HepG2 (cell line): ENCODE results near the gene RPL37A. TPM values are rescaled to one million over a fixed set of nuclear protein-coding genes. Genes with fewer than 3 reads are reported as not detected.

Source experiments
- CBX2 ChIP-seq, 2 experiments: fragments of 200-600 bp in 1 of 2; sonication (generic); formaldehyde crosslinking in 1 of 2; IDR thresholded peaks; 2 replicates each; pipeline versions ENCODE4 v1.7.0 to v1.8.1; 2018 to 2022; ENCODE audit warnings: low read depth in 2 of 2, low read length in 1 of 2, mild to moderate bottlenecking in 1 of 2, missing genetic modification reagents in 1 of 2
- CHD2 ChIP-seq: IDR thresholded peaks from 2 replicates; pipeline ENCODE4 v1.6.1; 2011; ENCODE audit warnings: low read depth, low read length, improper control_type of control experiment
- FOXA3 ChIP-seq: IDR thresholded peaks from 2 replicates; pipeline ENCODE4 v1.6.1; 2016; ENCODE audit warnings: missing genetic modification reagents, missing compliant biosample characterization
- GMEB1 ChIP-seq: sonication (generic); formaldehyde crosslinking; IDR thresholded peaks from 2 replicates; pipeline ENCODE4 v1.5.1; 2020; ENCODE audit warnings: missing genetic modification reagents, mild to moderate bottlenecking, borderline replicate concordance
- HMG20A ChIP-seq: IDR thresholded peaks from 2 replicates; pipeline ENCODE4 v1.6.1; 2016; ENCODE audit warnings: borderline replicate concordance
- HNF4A ChIP-seq: sonication (generic); formaldehyde crosslinking; IDR thresholded peaks from 2 replicates; pipeline ENCODE4 v1.4.0; 2020; ENCODE audit warnings: missing genetic modification reagents
- KLF12 ChIP-seq: sonication (generic); formaldehyde crosslinking; IDR thresholded peaks from 2 replicates; pipeline ENCODE4 v1.4.0; 2020; ENCODE audit warnings: missing genetic modification reagents, borderline replicate concordance
- LCORL ChIP-seq, 2 experiments: fragments of 450-650 bp in 1 of 2; sonication (generic) in 1 of 2; formaldehyde crosslinking in 1 of 2; IDR thresholded peaks; 2 replicates each; pipeline versions ENCODE4 v1.5.0 to v1.6.1; 2017 to 2020; ENCODE audit warnings: antibody characterized with exemption in 1 of 2, missing genetic modification reagents in 1 of 2
- MXD4 ChIP-seq: IDR thresholded peaks from 2 replicates; pipeline ENCODE4 v1.6.1; 2016; ENCODE audit warnings: mild to moderate bottlenecking, missing biosample characterization, missing genetic modification reagents
- MYPOP ChIP-seq: sonication (generic); formaldehyde crosslinking; IDR thresholded peaks from 2 replicates; pipeline ENCODE4 v1.8.1; 2023; ENCODE audit warnings: mild to moderate bottlenecking, moderate library complexity, missing genetic modification reagents
- NFRKB ChIP-seq: fragments of 450-650 bp; IDR thresholded peaks from 2 replicates; pipeline ENCODE4 v1.6.1; 2017
- TCF12 ChIP-seq, 2 experiments: fragments of 450-650 bp in 1 of 2; sonication (generic) in 1 of 2; formaldehyde crosslinking in 1 of 2; IDR thresholded peaks; 2 replicates each; pipeline versions ENCODE4 v1.6.1 to v1.8.0; 2017 to 2022; ENCODE audit warnings: antibody characterized with exemption in 1 of 2, mild to moderate bottlenecking in 1 of 2, missing genetic modification reagents in 1 of 2, moderate library complexity in 1 of 2
- WIZ ChIP-seq: sonication (generic); formaldehyde crosslinking; IDR thresholded peaks from 2 replicates; pipeline ENCODE4 v1.5.1; 2020; ENCODE audit warnings: mild to moderate bottlenecking, missing genetic modification reagents
- ZEB1 ChIP-seq: IDR thresholded peaks from 2 replicates; pipeline ENCODE4 v1.6.1; 2012; ENCODE audit warnings: mild to moderate bottlenecking, low read depth, inconsistent platforms; ENCODE audit not compliant: insufficient replicate concordance
- ZFP1 ChIP-seq: IDR thresholded peaks from 2 replicates; pipeline ENCODE4 v1.6.1; 2016
- ZFP37 ChIP-seq: sonication (generic); formaldehyde crosslinking; IDR thresholded peaks from 2 replicates; pipeline ENCODE4 v1.4.0; 2020; ENCODE audit warnings: missing genetic modification reagents, borderline replicate concordance
- ZIK1 ChIP-seq: sonication (generic); formaldehyde crosslinking; IDR thresholded peaks from 2 replicates; pipeline ENCODE4 v1.5.0; 2020; ENCODE audit warnings: mild to moderate bottlenecking, low read depth, missing genetic modification reagents, borderline replicate concordance
- ZKSCAN5 ChIP-seq: sonication (generic); formaldehyde crosslinking; IDR thresholded peaks from 2 replicates; pipeline ENCODE4 v1.5.1; 2020; ENCODE audit warnings: mild to moderate bottlenecking, missing genetic modification reagents
- ZNF230 ChIP-seq: sonication (generic); formaldehyde crosslinking; IDR thresholded peaks from 2 replicates; pipeline ENCODE4 v1.4.0; 2020; ENCODE audit warnings: mild to moderate bottlenecking, missing genetic modification reagents
- ZNF296 ChIP-seq: sonication (generic); formaldehyde crosslinking; conservative IDR thresholded peaks from 2 replicates; pipeline ENCODE4 v1.5.0; 2020; ENCODE audit warnings: mild to moderate bottlenecking, missing genetic modification reagents
- ZNF383 ChIP-seq: sonication (generic); formaldehyde crosslinking; IDR thresholded peaks from 2 replicates; pipeline ENCODE4 v1.4.0; 2020; ENCODE audit warnings: missing genetic modification reagents, mild to moderate bottlenecking, borderline replicate concordance
- ZNF431 ChIP-seq: sonication (generic); formaldehyde crosslinking; IDR thresholded peaks from 2 replicates; pipeline ENCODE4 v1.9.0; 2022; ENCODE audit warnings: missing genetic modification reagents, low read depth, mild to moderate bottlenecking, borderline replicate concordance
- ZNF496 ChIP-seq: sonication (generic); formaldehyde crosslinking; IDR thresholded peaks from 2 replicates; pipeline ENCODE4 v1.8.1; 2023; ENCODE audit warnings: mild to moderate bottlenecking, moderate library complexity, missing genetic modification reagents; ENCODE audit not compliant: insufficient replicate concordance
- ZNF503 ChIP-seq: sonication (generic); formaldehyde crosslinking; IDR thresholded peaks from 2 replicates; pipeline ENCODE4 v1.4.0; 2020; ENCODE audit warnings: missing genetic modification reagents
- ZNF577 ChIP-seq: sonication (generic); formaldehyde crosslinking; IDR thresholded peaks from 2 replicates; pipeline ENCODE4 v1.4.0; 2020; ENCODE audit warnings: mild to moderate bottlenecking, low read depth, missing genetic modification reagents, borderline replicate concordance
- ZNF766 ChIP-seq: sonication (generic); formaldehyde crosslinking; IDR thresholded peaks from 2 replicates; pipeline ENCODE4 v1.5.0; 2020; ENCODE audit warnings: missing genetic modification reagents, borderline replicate concordance
- ZNF788 ChIP-seq: sonication (generic); formaldehyde crosslinking; IDR thresholded peaks from 2 replicates; pipeline ENCODE4 v1.5.0; 2020; ENCODE audit warnings: mild to moderate bottlenecking, missing genetic modification reagents, borderline replicate concordance
- polyA plus RNA-seq, 8 experiments: library from polyadenylated mRNA; depleted of rRNA in 3 of 8; stranded (reverse) in 7 of 8; unstranded in 1 of 8; fragments of >200 nt; fragmentation: Illumina TruSeq in 4 of 8; extraction: Trizol in 4 of 8; gene quantifications; 2 replicates each; pipeline versions ENCODE4 v1.2.1 to v1.2.3, GENCODE V29; 2011 to 2016; ENCODE audit warnings: low read depth in 4 of 8, missing spikeins in 1 of 8, mixed read lengths in 1 of 8; ENCODE audit not compliant: insufficient read depth in 1 of 8
- total RNA-seq, 5 experiments: library from RNA; depleted of rRNA; stranded (reverse); fragments of >200 nt; fragmentation: Illumina TruSeq; extraction: Trizol; gene quantifications; 2 replicates each; pipeline ENCODE4 v1.2.3, GENCODE V29; 2016; ENCODE audit warnings: low read depth in 1 of 5

RPL37A gene
- total and polyA plus RNA-seq, 2 of the 13 experiments (the other 11 are each of a cell fraction or from before 2014, with no cell fraction given) = 6,902 to 7,910 TPM

GRCh38 chr2:216535454-216535995 is 36.9 kb downstream of the RPL37A start (continued):
- TF ChIP-seq GMEB1 (CRISPR knock-in tag) (no peak), ZNF766 (CRISPR knock-in tag) (no peak), ZNF788 (CRISPR knock-in tag) (no peak), ZEB1 (no peak), ZNF230 (CRISPR knock-in tag) (no peak), FOXA3 (CRISPR knock-in tag) (peak; percentile 51), CHD2 (no peak), ZNF577 (CRISPR knock-in tag) (no peak), WIZ (no peak), ZFP1 (CRISPR knock-in tag) (no peak), HNF4A (CRISPR knock-in tag) (no peak), ZKSCAN5 (CRISPR knock-in tag) (no peak), ZNF496 (CRISPR knock-in tag) (no peak), HMG20A (CRISPR knock-in tag) (peak; percentile 41; the same call in 1 of the 2 replicates), KLF12 (CRISPR knock-in tag) (no peak), LCORL (IDR thresholded peaks at IDR 0.05) (no peak), LCORL (CRISPR knock-in tag; IDR thresholded peaks at IDR 0.05) (no peak), TCF12 (IDR thresholded peaks at IDR 0.05) (no peak), TCF12 (CRISPR knock-in tag; IDR thresholded peaks at IDR 0.05) (0 out of 2 replicates have a peak, but pooled peaks have one; percentile 50), CBX2 (IDR thresholded peaks at IDR 0.05; ENCODE audit: low read depth, low read length) (no peak), CBX2 (CRISPR knock-in tag; IDR thresholded peaks at IDR 0.05; ENCODE audit: low read depth) (no peak), MXD4 (CRISPR knock-in tag) (peak; percentile 22; the same call in 1 of the 2 replicates), MYPOP (CRISPR knock-in tag) (no peak), ZNF503 (no peak), ZIK1 (CRISPR knock-in tag) (peak; percentile 37; the same call in 1 of the 2 replicates), NFRKB (no peak), ZNF296 (CRISPR knock-in tag) (no peak), ZNF431 (no peak), ZNF383 (CRISPR knock-in tag) (no peak), ZFP37 (no peak)
